Neural cell (in vitro differentiated cells): Measurements from ENCODE around the gene TNFRSF6B.

Source experiments
- CTCF ChIP-seq: fragments of 450-650 bp; IDR thresholded peaks from 2 replicates; pipeline ENCODE4 v1.5.1; 2014; ENCODE audit warnings: antibody characterized with exemption, mild to moderate bottlenecking, moderate library complexity; ENCODE audit not compliant: poor library complexity, severe bottlenecking
- EP300 ChIP-seq: fragments of 450-650 bp; conservative IDR thresholded peaks from 2 replicates; pipeline ENCODE4 v1.6.1; 2014; ENCODE audit warnings: antibody characterized with exemption, mild to moderate bottlenecking, moderate library complexity; ENCODE audit not compliant: poor library complexity, severe bottlenecking
- EZH2 ChIP-seq: fragments of 200-600, 300-800 bp; shearing (Covaris generic), sonication (generic); IDR thresholded peaks from 2 replicates; pipeline ENCODE4 v1.6.1; 2014; ENCODE audit warnings: antibody characterized with exemption, low read length, borderline replicate concordance, mild to moderate bottlenecking; ENCODE audit not compliant: insufficient read depth, poor library complexity, severe bottlenecking
- POLR2AphosphoS5 ChIP-seq: IDR thresholded peaks from 2 replicates; pipeline ENCODE4 v1.6.1; 2012
- RAD21 ChIP-seq: fragments of 450-650 bp; conservative IDR thresholded peaks from 2 replicates; pipeline ENCODE4 v1.6.1; 2014; ENCODE audit warnings: antibody characterized with exemption, mild to moderate bottlenecking, moderate library complexity
- SMC3 ChIP-seq: fragments of 450-650 bp; conservative IDR thresholded peaks from 2 replicates; pipeline ENCODE4 v1.6.1; 2014; ENCODE audit warnings: antibody characterized with exemption, mild to moderate bottlenecking, moderate library complexity; ENCODE audit not compliant: poor library complexity
- TAF1 ChIP-seq: IDR thresholded peaks from 2 replicates; pipeline ENCODE4 v1.6.1; 2012; ENCODE audit warnings: low read depth

GRCh38 chr20:63733117-63733516 lies 36.7 kb downstream of the TNFRSF6B start:
- TF ChIP-seq CTCF (no peak), TAF1 (no peak), EZH2 (no peak), RAD21 (no peak), EP300 (no peak), SMC3 (no peak), POLR2AphosphoS5 (no peak)
